ENCODE measurements around the gene RABGEF1. TPM values are rescaled to one million over a fixed set of nuclear protein-coding genes. Genes with fewer than 3 reads are reported as not detected.
A peak's percentile ranks its signal among the peaks of the same experiment; 100 is the strongest.

The RABGEF1 gene
- total RNA-seq, 1 experiment from 2014 or later = 27.3 TPM

GRCh38 chr7:66696774-66697191, 43.8 kb upstream of the RABGEF1 start:
- no peaks in the 10 kb centered on the region for H3K4me1 ChIP-seq (ENCODE audit: control insufficient read depth, insufficient read depth, low read length)
- no TSS peak for BruUV-seq (replicated peaks)
- no peak overlapping the region for H3K27ac ChIP-seq (ENCODE audit: low read length)
- no peaks in the 10 kb centered on the region for H3K36me3 ChIP-seq (ENCODE audit: control insufficient read depth, insufficient read depth, low read length)
- TF ChIP-seq POLR2AphosphoS5 (IDR thresholded peaks at IDR 0.05; ENCODE audit: low read depth, low read length) = no peak
- TF ChIP-seq, protein P1, sequence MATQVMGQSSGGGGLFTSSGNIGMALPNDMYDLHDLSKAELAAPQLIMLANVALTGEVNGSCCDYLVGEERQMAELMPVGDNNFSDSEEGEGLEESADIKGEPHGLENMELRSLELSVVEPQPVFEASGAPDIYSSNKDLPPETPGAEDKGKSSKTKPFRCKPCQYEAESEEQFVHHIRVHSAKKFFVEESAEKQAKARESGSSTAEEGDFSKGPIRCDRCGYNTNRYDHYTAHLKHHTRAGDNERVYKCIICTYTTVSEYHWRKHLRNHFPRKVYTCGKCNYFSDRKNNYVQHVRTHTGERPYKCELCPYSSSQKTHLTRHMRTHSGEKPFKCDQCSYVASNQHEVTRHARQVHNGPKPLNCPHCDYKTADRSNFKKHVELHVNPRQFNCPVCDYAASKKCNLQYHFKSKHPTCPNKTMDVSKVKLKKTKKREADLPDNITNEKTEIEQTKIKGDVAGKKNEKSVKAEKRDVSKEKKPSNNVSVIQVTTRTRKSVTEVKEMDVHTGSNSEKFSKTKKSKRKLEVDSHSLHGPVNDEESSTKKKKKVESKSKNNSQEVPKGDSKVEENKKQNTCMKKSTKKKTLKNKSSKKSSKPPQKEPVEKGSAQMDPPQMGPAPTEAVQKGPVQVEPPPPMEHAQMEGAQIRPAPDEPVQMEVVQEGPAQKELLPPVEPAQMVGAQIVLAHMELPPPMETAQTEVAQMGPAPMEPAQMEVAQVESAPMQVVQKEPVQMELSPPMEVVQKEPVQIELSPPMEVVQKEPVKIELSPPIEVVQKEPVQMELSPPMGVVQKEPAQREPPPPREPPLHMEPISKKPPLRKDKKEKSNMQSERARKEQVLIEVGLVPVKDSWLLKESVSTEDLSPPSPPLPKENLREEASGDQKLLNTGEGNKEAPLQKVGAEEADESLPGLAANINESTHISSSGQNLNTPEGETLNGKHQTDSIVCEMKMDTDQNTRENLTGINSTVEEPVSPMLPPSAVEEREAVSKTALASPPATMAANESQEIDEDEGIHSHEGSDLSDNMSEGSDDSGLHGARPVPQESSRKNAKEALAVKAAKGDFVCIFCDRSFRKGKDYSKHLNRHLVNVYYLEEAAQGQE (IDR thresholded peaks at IDR 0.05; ENCODE audit: insufficient read depth in 1 of 2, low read depth in 2 of 2, low read length in 1 of 2) = no peak
- TF ChIP-seq SIN3A (IDR thresholded peaks at IDR 0.05; ENCODE audit: borderline replicate concordance, insufficient read depth, low read depth, low read length) = no peak
- no peak for TF ChIP-seq TCF7L2 (IDR thresholded peaks at IDR 0.05; ENCODE audit: low read depth, low read length)
- no peak for TF ChIP-seq CTCF (IDR thresholded peaks at IDR 0.05)
- DNase-seq (ENCODE audit: low read depth, low spot score) (no peak), ATAC-seq (0 out of 2 replicates have a peak, but pooled peaks have one; percentile 10)
- intact Hi-C loops (cut with micrococcal nuclease; ENCODE audit: unreplicated experiment) = no loop called here
- in situ Hi-C loops (cut with HindIII; ENCODE audit: low pct_unique_long_range_greater_than_20kb, low sequenced_read_pairs) = no loop called here
- no peak overlapping the region for H3K4me3 ChIP-seq (ENCODE audit: low read depth in 2 of 2, low read length in 2 of 2)
- H3K9me3 ChIP-seq (ENCODE audit: control insufficient read depth, insufficient read depth, low read depth, low read length) = no peaks in the 10 kb centered on the region
- H3K27me3 ChIP-seq (ENCODE audit: control insufficient read depth, insufficient read depth, low read length) = no peaks in the 10 kb centered on the region
- ChIA-PET POLR2A (no interaction called here), CTCF (no interaction called here)

GRCh38 chr7:66697449-66698438, 42.8 kb upstream of the RABGEF1 start:
- in situ Hi-C loops (cut with HindIII; ENCODE audit: low pct_unique_long_range_greater_than_20kb, low sequenced_read_pairs) = no loop called here
- DNase-seq (ENCODE audit: low read depth, low spot score) (no peak), ATAC-seq (peak; percentile 60)
- Histone ChIP-seq H3K27ac (ENCODE audit: low read length) (no peak overlapping the region), H3K36me3 (ENCODE audit: control insufficient read depth, insufficient read depth, low read length) (no peaks in the 10 kb centered on the region), H3K4me3 (ENCODE audit: low read depth in 2 of 2, low read length in 2 of 2) (no peak overlapping the region), H3K9me3 (ENCODE audit: control insufficient read depth, insufficient read depth, low read depth, low read length) (no peaks in the 10 kb centered on the region), H3K4me1 (ENCODE audit: control insufficient read depth, insufficient read depth, low read length) (no peaks in the 10 kb centered on the region), H3K27me3 (ENCODE audit: control insufficient read depth, insufficient read depth, low read length) (no peaks in the 10 kb centered on the region)
- POLR2A ChIA-PET = no interaction called here
- CTCF ChIA-PET = no interaction called here
- BruUV-seq (replicated peaks) = no TSS peak
- intact Hi-C loops (cut with micrococcal nuclease; ENCODE audit: unreplicated experiment) = no loop called here
- no peak for TF ChIP-seq TCF7L2 (IDR thresholded peaks at IDR 0.05; ENCODE audit: low read depth, low read length)
- no peak for TF ChIP-seq POLR2AphosphoS5 (IDR thresholded peaks at IDR 0.05; ENCODE audit: low read depth, low read length)
- TF ChIP-seq, protein P1 (IDR thresholded peaks at IDR 0.05; ENCODE audit: insufficient read depth in 1 of 2, low read depth in 2 of 2, low read length in 1 of 2) = no peak
- TF ChIP-seq SIN3A (IDR thresholded peaks at IDR 0.05; ENCODE audit: borderline replicate concordance, insufficient read depth, low read depth, low read length) = no peak
- TF ChIP-seq CTCF (IDR thresholded peaks at IDR 0.05) = no peak

Measured in Panc1 (cell line).